ENCODE measurements around the gene NPC1.

DNA sequence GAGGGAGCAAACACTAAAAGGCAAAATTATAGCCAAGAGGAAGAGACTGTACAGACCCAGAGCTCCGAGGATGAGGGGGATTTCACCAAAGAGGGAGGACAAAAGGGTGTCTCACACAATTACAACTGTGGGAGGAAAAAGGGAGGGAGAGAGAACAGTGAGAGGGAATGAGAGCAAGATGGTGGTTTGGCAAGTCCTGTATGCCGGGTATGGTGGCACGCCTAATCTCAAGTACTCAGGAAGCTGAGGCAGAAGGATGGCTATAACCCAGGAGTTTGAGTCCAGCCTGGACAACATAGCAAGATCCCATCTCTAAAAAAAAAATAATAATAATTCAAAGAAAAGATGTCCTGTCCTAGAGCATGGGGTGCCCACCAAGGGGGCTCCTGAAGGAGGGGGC is 34.3 kb downstream of the NPC1 start:
- TF ChIP-seq, protein P1, sequence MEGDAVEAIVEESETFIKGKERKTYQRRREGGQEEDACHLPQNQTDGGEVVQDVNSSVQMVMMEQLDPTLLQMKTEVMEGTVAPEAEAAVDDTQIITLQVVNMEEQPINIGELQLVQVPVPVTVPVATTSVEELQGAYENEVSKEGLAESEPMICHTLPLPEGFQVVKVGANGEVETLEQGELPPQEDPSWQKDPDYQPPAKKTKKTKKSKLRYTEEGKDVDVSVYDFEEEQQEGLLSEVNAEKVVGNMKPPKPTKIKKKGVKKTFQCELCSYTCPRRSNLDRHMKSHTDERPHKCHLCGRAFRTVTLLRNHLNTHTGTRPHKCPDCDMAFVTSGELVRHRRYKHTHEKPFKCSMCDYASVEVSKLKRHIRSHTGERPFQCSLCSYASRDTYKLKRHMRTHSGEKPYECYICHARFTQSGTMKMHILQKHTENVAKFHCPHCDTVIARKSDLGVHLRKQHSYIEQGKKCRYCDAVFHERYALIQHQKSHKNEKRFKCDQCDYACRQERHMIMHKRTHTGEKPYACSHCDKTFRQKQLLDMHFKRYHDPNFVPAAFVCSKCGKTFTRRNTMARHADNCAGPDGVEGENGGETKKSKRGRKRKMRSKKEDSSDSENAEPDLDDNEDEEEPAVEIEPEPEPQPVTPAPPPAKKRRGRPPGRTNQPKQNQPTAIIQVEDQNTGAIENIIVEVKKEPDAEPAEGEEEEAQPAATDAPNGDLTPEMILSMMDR (conservative IDR thresholded peaks at IDR 0.05) = no peak
- no peak for TF ChIP-seq EZH2 (IDR thresholded peaks at IDR 0.05; ENCODE audit: low read depth)

Data from PC-9 (cell line).